ENCODE measurements around the gene TOPAZ1. TPM values are rescaled to one million over a fixed set of nuclear protein-coding genes. Genes with fewer than 3 reads are reported as not detected.

Gene TOPAZ1
- total RNA-seq, 1 experiment from 2014 or later = not detected

DNA sequence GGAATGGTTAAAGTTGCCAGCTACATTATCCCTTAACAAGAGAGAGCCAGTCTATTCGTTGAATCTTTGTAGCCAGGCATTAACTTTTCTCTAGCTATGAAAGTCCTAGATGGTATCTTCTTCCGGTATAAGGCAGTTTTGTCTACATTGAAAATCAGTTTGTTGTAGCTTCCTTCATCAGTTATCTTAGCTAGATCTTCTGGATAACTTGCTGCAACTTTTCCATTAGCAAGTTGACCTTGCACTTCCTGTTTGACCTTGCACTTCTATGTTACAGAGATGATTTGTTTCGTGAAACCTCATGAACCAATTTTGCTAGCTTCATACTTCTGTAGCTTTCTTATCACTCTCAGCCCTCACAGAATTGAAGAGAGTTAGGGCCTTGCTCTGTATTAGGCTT lies 24.1 kb downstream of the TOPAZ1 start:
- Mint-ChIP-seq H3K4me3 (no peak overlapping the region), H3K4me1 (no peaks in the 10 kb centered on the region), H3K36me3 (ENCODE audit: insufficient read depth in 1 of 3, low read depth in 3 of 3) (no peaks in the 10 kb centered on the region), H3K9me3 (no peaks in the 10 kb centered on the region; a peak in 1 of 5 replicates), H3K27me3 (ENCODE audit: low read depth) (no peaks in the 10 kb centered on the region), H3K27ac (no peak overlapping the region)
- Histone ChIP-seq H2AK5ac (ENCODE audit: insufficient read length, low read length) (no peak overlapping the region), H3K9ac (ENCODE audit: extremely low read depth, insufficient read length, low read length) (no peak overlapping the region), H4K8ac (replicated peaks; ENCODE audit: insufficient read length, low read depth, low read length) (no peak overlapping the region), H3K79me2 (ENCODE audit: insufficient read depth, low read length) (no peaks in the 10 kb centered on the region), H3K79me1 (ENCODE audit: insufficient read depth, low read depth, low read length, poor library complexity, severe bottlenecking) (no peaks in the 10 kb centered on the region), H2BK5ac (ENCODE audit: insufficient read length, low read length) (no peak overlapping the region), H2BK120ac (ENCODE audit: low read depth, low read length, poor library complexity, severe bottlenecking) (no peak overlapping the region), H4K91ac (ENCODE audit: insufficient read length, low read depth, low read length) (no peak overlapping the region), H3K18ac (ENCODE audit: insufficient read length, low read depth, low read length) (no peak overlapping the region), H3K23me2 (ENCODE audit: insufficient read length, low read depth, low read length, poor library complexity, severe bottlenecking) (no peaks in the 10 kb centered on the region), H3K4me1 (ENCODE audit: insufficient read depth, low read length) (no peaks in the 10 kb centered on the region), H2AFZ (ENCODE audit: low read length) (no peak overlapping the region), H3K4me2 (ENCODE audit: insufficient read depth, insufficient read length, low read length) (no peak overlapping the region), H2BK15ac (ENCODE audit: low read depth, low read length) (no peak overlapping the region), H2BK12ac (ENCODE audit: insufficient read length, low read depth, low read length) (no peak overlapping the region), H3K23ac (ENCODE audit: insufficient read length, low read depth, low read length) (no peak overlapping the region), H3K27ac (ENCODE audit: insufficient read length, low read depth, low read length) (no peak overlapping the region), H4K5ac (ENCODE audit: insufficient read length, low read depth, low read length) (no peak overlapping the region), H3K9me3 (ENCODE audit: control insufficient read depth, low read depth, low read length) (no peaks in the 10 kb centered on the region), H4K20me1 (ENCODE audit: control insufficient read depth, insufficient read depth, insufficient read length) (no peaks in the 10 kb centered on the region), H3K4ac (ENCODE audit: low read depth, low read length) (no peak overlapping the region), H3T11ph (ENCODE audit: low read length) (no peak overlapping the region), H3K27me3 (ENCODE audit: insufficient read depth, low read length) (no peaks in the 10 kb centered on the region), H3K14ac (ENCODE audit: insufficient read depth, low read length) (no peak overlapping the region), H2BK20ac (ENCODE audit: low read depth, low read length, poor library complexity, severe bottlenecking) (no peak overlapping the region), H3K56ac (ENCODE audit: insufficient read length, low read depth, low read length) (no peak overlapping the region)
- no CpG with 5 or more reads among the region's 3 CpGs for WGBS (ENCODE audit: extremely low coverage, insufficient read length, low lambda C conversion rate)
- TF ChIP-seq, protein P1, sequence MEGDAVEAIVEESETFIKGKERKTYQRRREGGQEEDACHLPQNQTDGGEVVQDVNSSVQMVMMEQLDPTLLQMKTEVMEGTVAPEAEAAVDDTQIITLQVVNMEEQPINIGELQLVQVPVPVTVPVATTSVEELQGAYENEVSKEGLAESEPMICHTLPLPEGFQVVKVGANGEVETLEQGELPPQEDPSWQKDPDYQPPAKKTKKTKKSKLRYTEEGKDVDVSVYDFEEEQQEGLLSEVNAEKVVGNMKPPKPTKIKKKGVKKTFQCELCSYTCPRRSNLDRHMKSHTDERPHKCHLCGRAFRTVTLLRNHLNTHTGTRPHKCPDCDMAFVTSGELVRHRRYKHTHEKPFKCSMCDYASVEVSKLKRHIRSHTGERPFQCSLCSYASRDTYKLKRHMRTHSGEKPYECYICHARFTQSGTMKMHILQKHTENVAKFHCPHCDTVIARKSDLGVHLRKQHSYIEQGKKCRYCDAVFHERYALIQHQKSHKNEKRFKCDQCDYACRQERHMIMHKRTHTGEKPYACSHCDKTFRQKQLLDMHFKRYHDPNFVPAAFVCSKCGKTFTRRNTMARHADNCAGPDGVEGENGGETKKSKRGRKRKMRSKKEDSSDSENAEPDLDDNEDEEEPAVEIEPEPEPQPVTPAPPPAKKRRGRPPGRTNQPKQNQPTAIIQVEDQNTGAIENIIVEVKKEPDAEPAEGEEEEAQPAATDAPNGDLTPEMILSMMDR (conservative IDR thresholded peaks at IDR 0.05) = no peak
- DNase-seq = no peak
